Fibroblast of the conjunctiva (primary cell): Measurements from ENCODE around the gene AMOTL2.

Experiments
- DNase-seq: peaks from one replicate; pipeline ENCODE4 v3.0.0-alpha.2; 2010; ENCODE audit warnings: low read depth

The AMOTL2 gene

DNA sequence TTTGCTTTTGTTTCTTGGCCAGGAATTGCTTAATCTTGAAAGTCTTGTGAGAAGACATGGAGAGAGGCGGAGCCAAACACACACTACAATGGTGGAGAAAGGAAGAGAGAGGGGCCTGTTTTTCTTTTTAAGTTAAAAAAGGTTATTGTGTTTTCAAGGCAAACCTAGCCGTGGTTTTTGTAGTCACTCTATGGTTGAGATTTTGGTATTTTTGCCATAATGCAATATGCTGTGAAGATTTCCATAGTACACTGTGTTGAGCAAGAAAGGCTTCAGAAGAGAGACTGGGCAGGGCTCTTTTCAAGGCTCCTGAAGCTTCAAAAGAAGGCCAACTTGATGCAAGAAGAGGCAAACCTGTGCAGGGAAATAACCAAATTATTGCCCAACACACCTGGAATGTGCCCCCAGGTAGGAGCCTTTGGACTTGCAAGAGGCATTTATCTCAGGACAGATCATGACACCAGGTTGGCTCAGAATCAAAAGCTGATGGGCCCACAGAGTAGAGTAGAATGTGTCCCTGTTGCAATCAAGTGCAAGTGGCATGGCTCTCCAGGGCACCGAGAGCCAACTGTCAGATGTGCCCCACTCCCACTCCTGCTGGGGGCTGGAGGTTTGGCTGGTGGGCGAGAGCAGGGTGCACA is 22.1 kb downstream of the AMOTL2 start:
- DNase-seq, result no peak

GRCh38 chr3:134351427-134351826 is 22.8 kb downstream of the AMOTL2 start:
- DNase-seq, result no peak

DNA sequence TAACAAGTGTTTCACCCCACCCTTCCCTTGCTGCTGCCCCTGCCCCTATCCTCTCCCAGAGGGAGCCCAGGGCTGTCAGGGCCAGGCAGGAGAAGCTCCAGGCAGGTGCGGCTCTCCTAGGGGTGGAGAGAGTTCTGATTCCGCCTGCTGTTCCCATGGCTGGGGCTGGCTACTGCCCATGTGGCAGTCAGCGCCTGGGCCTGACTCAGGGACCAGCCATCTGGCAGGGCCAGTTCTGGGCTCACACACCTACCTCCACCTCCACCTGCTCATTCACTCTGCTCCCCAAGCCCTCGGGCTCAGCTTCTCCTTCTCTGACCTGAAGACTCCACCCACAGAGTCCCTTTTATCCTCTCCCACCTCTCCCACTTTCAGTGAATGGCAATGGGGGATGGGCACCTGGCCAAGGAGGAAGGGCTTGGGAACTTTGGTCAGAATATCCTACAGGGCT is 23.4 kb downstream of the AMOTL2 start:
- no peak for DNase-seq

DNA sequence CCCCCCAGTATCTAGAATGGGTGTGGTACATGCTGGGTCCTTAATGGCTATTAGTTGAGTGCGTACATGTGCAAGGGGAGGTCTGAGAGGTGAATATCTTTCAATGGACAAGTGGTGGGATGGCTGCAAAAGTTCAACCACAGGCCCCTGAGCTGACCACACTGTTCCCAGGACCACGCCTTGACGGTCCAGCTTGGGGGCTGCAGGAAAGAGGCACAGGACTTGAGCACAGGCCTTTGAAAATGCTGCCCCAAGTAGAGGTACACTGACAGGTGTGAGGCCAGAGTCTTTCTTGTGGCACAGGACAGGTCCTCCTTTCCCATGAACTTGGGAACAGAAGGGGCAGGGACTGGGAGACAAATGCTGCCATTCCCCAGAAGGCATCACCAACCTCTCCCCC is 24.0 kb downstream of the AMOTL2 start:
- DNase-seq, result no peak

- no peak for DNase-seq
These were observed 25.7 kb downstream of the AMOTL2 start for GRCh38 chr3:134348524-134348923.

DNA sequence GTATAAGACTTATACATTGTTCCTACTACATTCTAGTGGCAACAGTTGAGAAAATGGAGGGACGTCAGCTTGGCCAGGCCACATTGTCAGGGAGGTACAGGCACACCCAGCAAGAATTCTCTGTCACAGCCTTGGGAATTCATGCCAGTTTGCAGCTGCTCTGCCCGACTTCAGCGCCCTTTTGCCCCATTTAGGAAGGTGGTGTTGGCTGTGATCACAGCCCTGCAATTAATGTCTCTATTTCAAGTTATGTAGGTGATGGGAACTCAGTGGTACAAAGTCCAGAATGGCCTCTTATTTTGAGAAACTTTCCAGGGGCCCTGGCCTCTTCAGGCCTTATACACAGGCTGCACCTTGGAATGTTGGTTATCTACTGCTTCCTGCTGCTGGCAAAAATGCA is 26.7 kb downstream of the AMOTL2 start:
- DNase-seq, result no peak

- no peak for DNase-seq
These were observed 27.5 kb downstream of the AMOTL2 start for GRCh38 chr3:134346744-134347143.

DNA sequence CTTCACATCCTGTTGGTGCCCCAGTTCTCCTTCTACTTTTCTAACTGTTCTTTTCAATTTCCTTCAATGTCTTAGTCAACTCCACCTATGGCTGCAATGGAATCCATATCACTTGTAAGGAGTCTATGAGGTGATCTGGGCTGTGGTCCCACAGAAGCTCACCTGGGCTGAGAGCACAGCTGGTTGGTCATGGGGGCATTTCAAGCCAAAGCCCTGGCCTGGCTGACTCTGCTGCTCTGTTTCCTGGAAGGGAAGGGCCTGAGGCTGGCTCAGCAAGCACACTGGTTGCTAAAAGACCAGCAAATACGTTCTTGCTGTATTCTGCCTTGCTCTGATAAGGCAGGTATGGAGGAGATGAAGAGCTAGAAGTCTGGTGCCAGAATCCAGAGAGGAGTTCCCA is 29.0 kb downstream of the AMOTL2 start:
- no peak for DNase-seq

GRCh38 chr3:134344560-134344959 is 29.7 kb downstream of the AMOTL2 start:
- DNase-seq, result no peak

DNA sequence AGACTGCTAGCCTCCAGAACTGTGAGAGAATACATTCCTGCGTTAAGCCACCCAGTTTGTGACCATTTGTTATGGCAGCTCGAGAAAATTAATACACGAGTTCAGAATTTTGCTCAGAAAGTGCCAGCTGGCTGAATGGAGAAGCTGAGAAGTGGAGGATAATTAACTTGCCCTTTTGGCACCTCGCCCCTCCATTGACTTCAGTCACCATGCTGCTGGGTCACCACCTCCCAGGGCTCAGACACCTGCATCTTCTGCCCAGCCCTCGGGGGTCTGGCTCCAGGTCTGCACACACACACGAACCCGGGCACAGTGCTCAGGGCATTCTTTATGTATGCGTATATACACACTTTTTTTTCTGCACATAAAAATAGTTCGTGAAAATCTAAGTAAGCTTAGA is 32.0 kb downstream of the AMOTL2 start:
- no peak for DNase-seq

DNA sequence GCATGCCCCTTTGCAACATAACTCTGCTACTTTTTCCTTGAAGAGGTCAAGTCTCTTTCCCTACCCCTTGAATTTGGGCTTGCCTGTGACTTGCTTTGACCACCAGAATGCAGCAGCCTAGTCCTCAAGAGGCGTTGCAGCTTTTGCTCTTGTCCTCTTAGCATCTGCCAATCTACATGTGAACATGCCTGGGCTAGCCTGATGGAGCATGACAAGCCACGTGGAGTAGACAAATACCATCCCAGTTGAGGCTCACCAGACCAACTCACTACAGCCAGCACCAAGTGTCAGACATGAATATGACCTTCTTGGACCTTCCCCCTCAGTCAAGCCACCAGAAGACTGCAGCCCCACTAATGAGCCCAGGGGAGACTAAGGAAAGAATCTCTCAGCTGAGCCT is 32.9 kb downstream of the AMOTL2 start:
- DNase-seq, result no peak

DNA sequence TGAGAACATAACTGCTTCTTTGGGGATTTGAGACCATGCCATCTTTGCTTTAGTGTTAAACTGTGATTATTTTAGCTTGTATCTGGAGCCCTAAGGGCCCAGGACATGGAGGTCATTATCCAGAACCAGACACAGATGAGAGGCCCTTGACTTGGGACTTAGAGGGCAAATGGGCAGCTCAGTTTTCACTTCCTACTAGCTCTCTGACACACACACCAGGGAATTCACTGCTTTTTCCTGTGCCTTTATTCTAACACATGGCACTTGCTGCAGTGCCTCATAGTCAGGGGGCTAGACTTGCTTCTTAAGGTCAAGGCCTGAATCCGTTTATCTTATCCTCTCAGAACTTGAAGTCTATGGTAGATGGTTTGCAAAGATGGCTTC is 33.3 kb downstream of the AMOTL2 start:
- DNase-seq, result no peak

DNA sequence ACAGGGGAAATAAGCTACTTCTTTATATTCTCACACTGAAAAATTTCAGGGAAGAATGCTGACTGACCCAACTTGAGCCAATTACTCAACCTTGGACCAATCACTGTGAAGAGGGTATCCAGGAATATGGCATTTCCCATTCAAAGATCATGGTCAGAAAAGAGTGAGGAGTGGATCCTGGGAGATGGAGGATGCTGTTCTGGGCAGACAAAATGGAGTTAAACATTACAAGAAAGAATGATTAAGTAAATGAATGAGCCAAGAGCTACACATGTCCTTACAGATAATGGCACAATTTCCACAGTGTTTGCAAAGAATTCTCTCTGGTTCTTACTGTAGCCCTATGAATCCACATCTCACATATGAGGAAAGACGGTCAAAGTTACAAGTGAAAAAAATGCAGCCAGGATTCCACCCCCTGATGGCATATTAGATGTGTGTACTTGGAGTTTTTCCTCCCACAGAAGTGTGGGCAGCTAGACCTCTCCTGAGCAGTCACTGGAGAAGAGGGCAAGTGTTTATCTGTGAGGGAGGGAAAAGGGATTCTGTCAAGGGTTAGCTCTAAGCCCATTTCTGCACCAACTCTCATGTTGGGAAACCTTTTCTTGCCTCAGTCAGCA is 33.8 kb downstream of the AMOTL2 start:
- DNase-seq, result no peak

DNA sequence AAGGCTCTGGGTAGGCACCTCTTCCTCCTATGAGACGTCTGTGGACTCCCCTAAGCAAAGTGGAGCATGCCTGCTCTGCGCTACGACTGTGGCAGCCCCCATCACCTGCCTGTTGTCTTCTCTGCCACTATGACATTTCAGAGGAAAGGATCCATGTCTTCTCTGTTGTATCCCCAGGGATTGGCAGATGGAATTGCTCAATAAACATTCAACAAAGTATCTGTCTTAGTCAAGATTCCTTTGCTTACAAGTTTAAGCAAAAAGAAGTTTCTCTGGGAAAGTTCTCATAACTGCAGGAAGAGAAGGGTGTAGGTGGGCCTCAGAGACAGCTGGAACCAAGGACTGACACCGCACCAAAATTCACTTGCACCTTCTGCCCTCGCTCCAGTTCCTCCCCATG is 34.3 kb downstream of the AMOTL2 start:
- DNase-seq, result no peak

DNA sequence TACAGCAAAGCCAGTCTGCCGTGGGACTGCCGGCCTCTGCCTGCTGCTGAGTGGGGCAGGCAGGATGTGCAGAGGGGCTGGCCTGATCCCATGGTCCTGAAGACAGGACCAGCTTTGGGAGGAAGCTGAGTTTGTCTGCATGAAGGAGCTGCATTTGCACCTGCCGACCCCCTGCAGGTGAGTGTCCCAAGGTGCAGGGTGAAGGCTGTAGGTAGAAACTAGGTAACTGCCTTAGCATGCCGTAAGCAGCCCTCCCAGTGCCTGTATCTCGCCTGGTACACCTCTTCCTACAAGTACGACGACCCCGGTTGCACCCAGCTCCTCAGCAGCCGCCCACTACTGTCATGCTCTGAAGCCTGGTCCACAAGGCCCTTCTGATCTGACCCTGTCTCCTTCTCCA is 34.9 kb downstream of the AMOTL2 start:
- no peak for DNase-seq

DNA sequence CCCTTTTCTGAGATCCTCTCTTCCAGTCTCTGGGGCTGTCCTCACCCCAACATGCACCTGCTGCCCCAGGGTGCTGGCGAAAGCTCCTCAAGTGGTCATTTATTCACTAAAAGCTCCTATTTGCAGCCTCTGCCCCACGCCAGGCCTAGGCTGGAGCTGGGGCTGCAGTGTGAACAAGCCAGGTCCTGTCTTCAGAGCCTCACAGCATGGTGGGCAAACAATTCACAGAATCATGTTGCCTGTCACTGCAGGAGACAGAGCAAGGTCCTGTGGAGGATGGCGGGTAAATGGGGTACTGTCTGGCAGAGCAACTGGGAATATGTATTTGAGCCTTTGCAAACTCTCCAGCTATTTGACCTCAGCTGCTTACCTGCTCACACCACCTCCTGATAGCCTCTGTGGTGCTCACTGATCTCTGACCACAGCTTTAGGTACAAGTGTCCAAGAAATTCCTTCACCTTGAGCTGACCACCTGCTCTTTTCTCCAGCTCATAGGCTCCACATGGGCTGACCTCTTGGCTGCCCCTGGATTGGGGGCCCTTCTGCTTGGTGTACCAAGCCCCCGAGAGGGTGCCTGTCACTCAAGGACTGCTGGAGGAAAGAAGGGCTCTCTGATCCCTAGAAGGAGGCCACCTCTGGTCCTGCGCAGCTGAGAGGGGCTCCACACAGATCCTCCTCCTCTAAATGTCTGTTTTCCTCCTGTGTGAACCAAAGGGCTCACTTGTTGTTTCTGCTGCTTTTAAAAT is 35.6 kb downstream of the AMOTL2 start:
- DNase-seq, result no peak

- no peak for DNase-seq
These were observed 36.1 kb downstream of the AMOTL2 start for GRCh38 chr3:134338201-134338512.

GRCh38 chr3:134337511-134338200 is 36.6 kb downstream of the AMOTL2 start:
- DNase-seq, result no peak

- no peak for DNase-seq
These were observed 37.2 kb downstream of the AMOTL2 start for GRCh38 chr3:134337071-134337482.

- peak; percentile 55 for DNase-seq
These were observed 37.7 kb downstream of the AMOTL2 start for GRCh38 chr3:134336587-134336986.

GRCh38 chr3:134334901-134335280 is 39.4 kb downstream of the AMOTL2 start:
- no peak for DNase-seq

- DNase-seq, result no peak
These were observed 39.9 kb downstream of the AMOTL2 start for GRCh38 chr3:134334231-134334900.
